IPS-18a (cell line): Measurements from ENCODE around the gene NHEJ1.

ENCODE experiments used
- H3K27ac ChIP-seq: one replicate; pipeline ENCODE4 v1.5.1; 2013; ENCODE audit warnings: low read length
- H3K27me3 ChIP-seq: one replicate; pipeline ENCODE4 v1.6.1; 2013; ENCODE audit warnings: mild to moderate bottlenecking, low read length; ENCODE audit not compliant: control insufficient read depth, insufficient read depth
- H3K36me3 ChIP-seq: one replicate; pipeline ENCODE4 v1.6.1; 2013; ENCODE audit warnings: low read depth, low read length; ENCODE audit not compliant: control insufficient read depth
- H3K4me1 ChIP-seq: one replicate; pipeline ENCODE4 v1.6.1; 2013; ENCODE audit warnings: low read depth, low read length; ENCODE audit not compliant: control insufficient read depth
- H3K4me3 ChIP-seq: one replicate; pipeline ENCODE4 v1.5.1; 2013; ENCODE audit warnings: low read length
- H3K9ac ChIP-seq: one replicate; pipeline ENCODE4 v1.6.1; 2013; ENCODE audit warnings: mild to moderate bottlenecking, low read length, moderate library complexity
- H3K9me3 ChIP-seq: one replicate; pipeline ENCODE4 v1.6.1; 2013; ENCODE audit warnings: low read depth, low read length; ENCODE audit not compliant: control insufficient read depth

Gene NHEJ1

DNA sequence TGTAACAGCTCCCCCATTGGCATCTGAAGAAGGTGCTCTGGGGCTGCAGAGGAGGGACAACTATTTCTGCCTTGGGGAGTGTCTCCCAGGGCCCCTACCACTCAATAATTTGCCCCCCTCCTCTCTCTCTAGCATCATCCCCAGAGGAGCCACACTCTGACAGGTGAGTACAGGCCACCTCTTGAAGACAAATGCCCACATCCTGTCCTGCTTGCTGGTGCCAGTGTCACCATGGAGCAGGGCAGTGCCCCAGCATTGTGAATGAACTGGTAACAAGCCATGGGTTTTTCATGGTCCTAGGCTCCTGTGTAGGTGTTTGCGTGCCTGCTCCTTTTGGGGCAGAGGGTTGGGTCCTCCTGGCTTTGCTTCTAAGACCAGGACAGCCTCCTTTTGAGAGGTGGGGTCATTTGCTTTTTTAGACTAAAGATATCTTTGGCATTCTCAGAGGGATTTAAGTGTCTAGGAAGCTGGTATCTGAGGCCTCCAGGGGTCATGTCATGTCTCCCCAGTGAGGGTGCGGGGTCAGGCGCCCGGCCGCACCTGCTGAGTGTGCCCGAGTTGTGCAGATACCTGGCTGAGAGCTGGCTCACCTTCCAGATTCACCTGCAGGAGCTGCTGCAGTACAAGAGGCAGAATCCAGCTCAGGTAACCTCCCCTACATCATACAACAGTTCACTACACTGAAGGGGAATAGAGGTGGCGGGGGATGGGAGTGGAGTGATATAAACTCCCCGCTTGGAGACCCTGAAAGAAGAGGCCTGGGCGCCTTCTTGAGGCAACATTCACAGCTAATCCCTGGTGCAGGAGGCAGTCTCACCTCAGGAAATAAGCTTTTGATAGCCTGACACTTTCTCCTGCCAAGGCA, 19.2 kb upstream of the NHEJ1 start:
- Histone ChIP-seq H3K27ac (no peak overlapping the region), H3K4me3 (no peak overlapping the region), H3K9me3 (no peaks in the 10 kb centered on the region), H3K36me3 (peaks cover 29% of the 10 kb centered on the region), H3K27me3 (no peaks in the 10 kb centered on the region), H3K4me1 (peaks cover 5% of the 10 kb centered on the region), H3K9ac (no peak overlapping the region)

DNA sequence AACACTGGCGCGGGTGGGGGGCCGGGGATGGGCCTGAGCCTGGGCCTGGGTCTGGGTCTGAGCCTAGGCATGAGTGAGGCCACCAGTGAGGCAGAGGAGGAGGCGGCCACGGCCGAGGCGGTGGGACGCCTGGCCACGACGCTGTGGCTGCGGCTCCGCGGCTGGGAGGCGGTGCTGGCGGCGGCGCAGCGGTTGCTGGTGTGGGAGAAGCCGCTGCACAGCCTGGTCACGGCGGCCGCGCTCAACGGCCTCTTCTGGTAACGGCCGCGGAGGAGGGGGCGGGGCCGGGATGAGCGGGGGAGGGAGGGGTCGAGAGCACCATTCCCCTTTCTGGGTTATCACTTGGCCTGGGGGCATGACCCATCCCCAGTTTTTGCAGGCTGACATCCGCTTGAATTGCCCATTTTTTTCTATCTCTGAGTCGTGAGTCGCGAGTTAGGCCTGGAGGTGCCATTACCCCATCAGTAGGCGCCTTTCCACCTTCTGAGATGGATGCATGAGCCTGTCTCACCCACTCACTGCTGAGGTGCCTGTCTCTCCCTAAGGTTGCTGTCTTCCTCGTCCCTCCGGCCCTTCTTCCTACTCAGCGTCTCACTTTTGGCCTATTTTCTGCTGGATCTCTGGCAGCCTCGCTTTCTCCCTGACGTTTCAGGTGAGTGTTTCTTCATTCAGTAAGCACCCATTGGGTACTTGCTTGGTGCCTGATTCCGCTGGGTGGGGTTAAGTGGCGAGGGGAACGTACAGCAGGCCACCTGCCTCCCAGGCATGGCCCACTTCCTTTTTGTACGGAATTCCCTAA, 18.0 kb upstream of the NHEJ1 start:
- H3K27ac ChIP-seq, result no peak overlapping the region
- no peaks in the 10 kb centered on the region for H3K9me3 ChIP-seq
- peak overlapping the region; percentile 4 for H3K9ac ChIP-seq
- peaks cover 5% of the 10 kb centered on the region for H3K4me1 ChIP-seq
- H3K4me3 ChIP-seq, result peak overlapping the region; percentile 76
- H3K27me3 ChIP-seq, result no peaks in the 10 kb centered on the region
- peaks cover 27% of the 10 kb centered on the region for H3K36me3 ChIP-seq

DNA sequence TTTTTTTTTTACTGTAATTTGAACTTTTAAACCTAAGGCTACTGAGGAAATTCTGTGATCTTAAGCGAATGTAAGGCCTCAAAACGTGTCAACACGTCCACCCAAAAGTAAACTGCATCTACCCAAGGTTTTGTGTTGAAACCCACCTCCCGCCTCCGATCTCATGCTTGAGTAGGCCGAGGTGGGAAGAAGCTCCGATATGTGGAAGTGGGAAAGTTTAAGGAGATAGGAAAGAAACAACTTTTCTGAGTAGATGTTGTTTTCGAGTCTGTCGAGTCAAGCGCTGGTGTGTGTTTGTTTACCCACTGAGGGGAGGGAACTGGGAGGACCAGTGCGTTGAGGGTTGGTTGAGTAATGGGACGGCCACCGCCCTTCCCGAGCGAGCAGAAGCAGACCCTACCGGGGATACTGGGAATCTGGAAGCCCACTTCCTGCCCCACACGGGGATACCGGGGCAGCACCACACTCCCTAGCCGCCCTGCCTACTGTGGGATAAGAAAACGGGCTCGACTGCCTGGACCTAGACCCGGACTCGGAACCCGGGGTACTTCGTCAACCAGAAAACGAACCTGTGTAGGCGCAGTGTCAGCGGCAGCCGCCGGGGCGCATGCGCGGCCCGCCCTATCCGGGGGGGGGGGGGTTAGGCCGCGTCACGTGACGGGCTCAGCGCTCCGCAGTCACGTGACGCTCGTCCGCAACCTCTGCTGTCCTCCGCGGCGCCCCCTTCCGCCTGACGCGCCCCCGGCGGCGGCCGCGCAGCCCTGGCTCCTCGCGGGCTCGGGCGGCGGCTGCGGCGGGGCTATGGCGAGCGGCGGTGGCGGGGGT, 17.1 kb upstream of the NHEJ1 start, which contains the start of gene RETREG2:
Gene RETREG2, plus strand, starts transcription at position 724 of the 825 bp plus-strand sequence. Its CDS starts 78 bp downstream, at position 802.
- no peak within 1 kb of the TSS for H3K27ac ChIP-seq
- peak within 1 kb of the TSS; percentile 76 for H3K4me3 ChIP-seq
- H3K27me3 ChIP-seq, result no peaks in the 10 kb centered on the region
- peaks cover 26% of the 10 kb centered on the region for H3K36me3 ChIP-seq
- peak within 1 kb of the TSS; percentile 6 for H3K9ac ChIP-seq
- no peaks in the 10 kb centered on the region for H3K9me3 ChIP-seq
- peaks cover 5% of the 10 kb centered on the region for H3K4me1 ChIP-seq

DNA sequence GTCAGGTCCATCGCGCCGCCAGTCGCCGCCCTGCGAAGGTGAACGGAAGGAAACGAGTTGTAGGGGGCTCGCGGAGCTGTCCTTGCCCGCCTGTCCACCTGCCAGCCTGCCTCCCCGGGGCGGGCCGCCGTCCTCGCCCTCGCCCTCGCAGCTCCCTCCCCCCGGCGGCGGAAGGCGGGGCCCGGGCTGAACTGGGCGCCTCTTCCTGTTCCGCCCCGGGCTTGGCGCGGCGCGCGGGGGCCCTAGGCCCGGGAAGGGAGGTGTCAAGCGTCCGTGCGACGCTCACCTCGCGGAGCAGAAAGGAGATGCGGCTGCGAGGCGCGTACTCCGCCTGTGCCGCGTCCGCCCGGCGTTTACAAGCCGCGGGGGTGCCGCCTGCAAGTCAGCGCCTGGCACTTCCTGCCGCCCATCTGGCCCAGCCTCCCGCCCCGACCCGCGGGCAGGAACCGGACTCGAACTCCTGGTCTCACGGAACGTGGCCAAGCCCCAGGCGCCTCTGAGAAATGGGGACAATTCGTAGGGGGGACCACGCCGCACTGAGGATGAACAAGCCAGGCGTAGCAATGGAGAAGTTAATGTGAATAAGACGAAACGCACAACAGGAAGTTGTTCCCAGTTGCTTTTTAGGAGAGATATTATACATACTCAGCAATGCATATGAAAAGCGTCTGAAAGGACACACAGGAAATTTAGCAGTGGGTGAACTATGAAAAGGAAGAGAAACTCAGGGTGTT, 16.4 kb upstream of the NHEJ1 start, which contains the start of gene CNPPD1:
Gene CNPPD1, minus strand, starts transcription at position 108 of the 734 bp plus-strand sequence. Its CDS starts 97 bp downstream, at position 11.
- no peak within 1 kb of the TSS for H3K27ac ChIP-seq
- no peaks in the 10 kb centered on the region for H3K9me3 ChIP-seq
- peaks cover 19% of the 10 kb centered on the region for H3K36me3 ChIP-seq
- H3K4me1 ChIP-seq, result peaks cover 5% of the 10 kb centered on the region
- H3K9ac ChIP-seq, result peak within 1 kb of the TSS; percentile 6
- peak within 1 kb of the TSS; percentile 76 for H3K4me3 ChIP-seq
- no peaks in the 10 kb centered on the region for H3K27me3 ChIP-seq

DNA sequence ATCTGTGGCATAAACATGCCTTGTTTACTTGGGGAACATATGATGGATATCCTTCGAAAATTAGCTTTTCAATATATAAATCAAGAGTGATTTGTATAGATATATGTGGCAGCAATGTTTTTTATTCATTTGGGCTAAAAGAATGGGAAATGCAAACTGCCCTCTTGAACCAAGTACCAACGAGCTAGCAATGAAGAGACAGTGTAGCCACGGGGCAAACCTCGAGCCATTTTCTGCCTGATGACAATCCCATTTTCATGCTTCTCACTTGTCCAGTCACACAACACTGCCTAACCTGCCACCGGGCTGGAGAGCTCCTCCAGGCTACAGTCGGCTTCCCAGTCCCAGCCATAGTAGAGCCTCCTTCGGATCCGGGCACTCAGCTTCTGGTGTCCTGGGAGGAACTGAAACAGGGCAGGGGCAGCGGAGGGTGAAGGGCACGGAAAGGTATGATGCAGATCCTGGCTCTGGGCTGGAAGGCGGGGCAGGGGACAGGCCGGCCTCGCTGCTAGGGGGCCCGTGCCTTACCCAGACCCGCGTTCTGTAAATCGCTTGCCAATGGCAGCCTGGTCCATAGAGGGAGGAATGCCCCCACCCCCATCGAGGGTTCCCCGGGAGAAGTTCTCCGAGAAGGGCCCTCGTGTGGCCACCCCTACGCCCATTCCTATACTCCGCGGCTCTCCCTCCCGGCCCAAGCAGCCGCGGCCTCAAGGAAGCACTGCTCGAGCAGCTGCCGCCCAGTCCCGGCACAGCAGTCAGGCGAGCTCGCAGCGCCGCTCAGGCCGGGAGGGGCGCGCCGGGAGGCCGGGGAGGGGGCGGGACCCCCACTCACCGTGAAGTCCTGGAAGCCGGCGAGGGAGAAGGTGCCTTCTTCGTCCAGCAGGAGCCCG, 15.6 kb upstream of the NHEJ1 start:
- peak overlapping the region; percentile 76 for H3K4me3 ChIP-seq
- no peaks in the 10 kb centered on the region for H3K27me3 ChIP-seq
- H3K27ac ChIP-seq, result no peak overlapping the region
- peaks cover 11% of the 10 kb centered on the region for H3K36me3 ChIP-seq
- no peaks in the 10 kb centered on the region for H3K9me3 ChIP-seq
- H3K4me1 ChIP-seq, result peaks cover 5% of the 10 kb centered on the region
- peak overlapping the region; percentile 6 for H3K9ac ChIP-seq

DNA sequence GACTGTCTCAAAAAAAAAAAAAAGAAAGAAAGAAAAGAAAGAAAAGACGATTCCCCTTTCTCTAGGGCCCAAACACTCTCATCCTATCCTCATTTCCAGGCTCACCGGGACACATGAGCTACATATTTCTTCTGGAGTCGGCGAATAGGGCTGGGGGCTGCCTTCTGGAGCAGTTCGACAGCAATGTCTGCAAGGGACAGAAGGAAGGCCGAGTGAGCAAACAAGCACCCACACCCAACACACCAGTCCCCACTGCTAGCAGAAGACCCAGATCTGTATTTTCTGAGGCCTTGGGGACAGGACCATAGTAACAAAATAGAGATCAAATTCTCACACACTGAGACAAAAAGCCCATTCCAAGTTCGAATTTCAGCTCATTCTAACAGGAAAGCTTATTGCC, 14.9 kb upstream of the NHEJ1 start:
- no peak overlapping the region for H3K27ac ChIP-seq
- no peaks in the 10 kb centered on the region for H3K9me3 ChIP-seq
- H3K4me3 ChIP-seq, result peak overlapping the region; percentile 76
- peaks cover 7% of the 10 kb centered on the region for H3K36me3 ChIP-seq
- H3K9ac ChIP-seq, result no peak overlapping the region
- H3K4me1 ChIP-seq, result peaks cover 5% of the 10 kb centered on the region
- no peaks in the 10 kb centered on the region for H3K27me3 ChIP-seq

DNA sequence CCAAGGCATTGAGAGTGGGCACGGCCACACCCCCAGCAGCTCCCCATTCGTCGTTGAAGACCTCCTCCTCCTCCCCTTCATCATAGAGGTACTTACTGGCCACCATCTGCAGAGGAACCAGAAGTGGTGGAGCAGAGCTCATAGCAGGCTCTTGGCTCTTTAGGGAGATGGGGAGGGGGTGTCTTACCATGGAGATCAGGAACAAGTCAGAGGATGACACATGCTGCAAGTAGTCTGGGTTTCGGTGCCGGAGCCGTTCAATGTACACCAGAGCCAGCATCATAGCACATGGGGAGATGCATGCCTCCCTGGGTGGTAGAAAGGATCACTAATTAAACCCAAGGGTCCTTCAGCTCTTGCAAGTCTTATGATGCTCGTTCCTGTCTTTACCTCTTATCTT, 14.2 kb upstream of the NHEJ1 start:
- H3K4me3 ChIP-seq, result no peak overlapping the region
- peaks cover 2% of the 10 kb centered on the region for H3K36me3 ChIP-seq
- H3K9me3 ChIP-seq, result no peaks in the 10 kb centered on the region
- H3K9ac ChIP-seq, result no peak overlapping the region
- H3K27ac ChIP-seq, result no peak overlapping the region
- H3K27me3 ChIP-seq, result no peaks in the 10 kb centered on the region
- H3K4me1 ChIP-seq, result peaks cover 5% of the 10 kb centered on the region

DNA sequence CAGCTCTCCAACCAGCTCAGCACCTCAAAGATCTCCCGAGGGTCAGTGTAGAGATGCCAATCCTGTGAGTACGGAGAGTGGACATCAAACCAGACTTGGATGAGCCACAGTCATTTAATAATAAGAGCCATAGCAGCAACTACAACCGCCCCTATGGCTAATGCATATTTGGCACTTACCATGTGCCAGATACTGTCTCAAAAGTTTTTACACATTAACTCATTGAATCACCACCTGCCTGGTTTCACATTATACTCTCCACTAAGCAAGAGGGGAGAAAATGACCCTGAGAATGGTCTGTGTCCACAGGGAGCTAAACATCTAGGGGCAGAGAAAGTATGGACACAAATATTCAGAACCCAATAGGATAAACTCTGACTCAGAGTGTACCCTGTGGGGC, 13.5 kb upstream of the NHEJ1 start:
- Histone ChIP-seq H3K9me3 (no peaks in the 10 kb centered on the region), H3K9ac (no peak overlapping the region), H3K4me3 (no peak overlapping the region), H3K36me3 (no peaks in the 10 kb centered on the region), H3K4me1 (peaks cover 4% of the 10 kb centered on the region), H3K27me3 (no peaks in the 10 kb centered on the region), H3K27ac (no peak overlapping the region)

DNA sequence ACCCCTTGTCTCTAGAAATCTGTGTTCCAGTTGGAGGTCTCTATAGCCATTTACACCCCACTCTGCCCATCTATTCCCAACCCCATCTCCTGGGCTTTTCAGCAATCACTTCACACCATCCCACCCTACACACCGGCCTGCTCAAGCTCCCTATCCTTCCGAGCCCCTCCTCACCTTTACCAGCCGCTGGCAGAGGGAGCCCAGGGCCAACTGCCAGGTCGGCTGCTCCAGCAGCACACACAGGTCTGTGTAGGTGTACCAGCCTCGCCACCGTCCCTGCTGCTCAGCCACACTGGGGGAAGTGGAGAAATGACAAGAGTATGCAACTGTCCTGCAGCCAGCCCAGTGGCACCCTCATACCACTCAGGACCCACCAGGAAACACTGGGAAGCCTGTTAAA, 12.6 kb upstream of the NHEJ1 start:
- no peaks in the 10 kb centered on the region for H3K27me3 ChIP-seq
- H3K9ac ChIP-seq, result no peak overlapping the region
- no peak overlapping the region for H3K27ac ChIP-seq
- H3K36me3 ChIP-seq, result no peaks in the 10 kb centered on the region
- H3K9me3 ChIP-seq, result no peaks in the 10 kb centered on the region
- no peak overlapping the region for H3K4me3 ChIP-seq
- no peaks in the 10 kb centered on the region for H3K4me1 ChIP-seq
